M059J (cell line): Measurements from ENCODE around the gene PAFAH2. TPM values are rescaled to one million over a fixed set of nuclear protein-coding genes. Genes with fewer than 3 reads are reported as not detected.
A peak's percentile ranks its signal among the peaks of the same experiment; 100 is the strongest.

ENCODE experiments used
- DNase-seq: peaks from one replicate; pipeline ENCODE4 v3.0.0-alpha.2; 2012; ENCODE audit warnings: low read depth
- total RNA-seq: library from RNA; depleted of rRNA; stranded (reverse); fragments of >200 nt; shearing (Covaris generic); gene quantifications from 2 replicates; pipeline ENCODE4 v1.2.3, GENCODE V29; 2014

PAFAH2 gene
- total RNA-seq, 1 experiment from 2014 or later, result 7.5 TPM

- no peak for DNase-seq
These were observed 33.3 kb upstream of the PAFAH2 start for GRCh38 chr1:26031196-26031595.

GRCh38 chr1:26029864-26030481, 32.1 kb upstream of the PAFAH2 start:
- DNase-seq, result no peak

- no peak for DNase-seq
These were observed 31.4 kb upstream of the PAFAH2 start for GRCh38 chr1:26029054-26029863.

GRCh38 chr1:26028490-26028980, 30.7 kb upstream of the PAFAH2 start:
- no peak for DNase-seq

GRCh38 chr1:26027716-26028489, 30.0 kb upstream of the PAFAH2 start:
- no peak for DNase-seq

- no peak for DNase-seq
These were observed 27.7 kb upstream of the PAFAH2 start for GRCh38 chr1:26025517-26025916.

GRCh38 chr1:26025060-26025459, 27.2 kb upstream of the PAFAH2 start:
- DNase-seq, result no peak

- DNase-seq, result no peak
These were observed 26.0 kb upstream of the PAFAH2 start for GRCh38 chr1:26023826-26024225.

GRCh38 chr1:26023009-26023408, 25.1 kb upstream of the PAFAH2 start:
- DNase-seq, result no peak

GRCh38 chr1:26022404-26022779, 24.5 kb upstream of the PAFAH2 start:
- DNase-seq, result no peak

GRCh38 chr1:26021647-26022403, 24.0 kb upstream of the PAFAH2 start, which contains the start of gene EXTL1:
Gene EXTL1 (plus strand): TSS chr1:26021775. CDS start chr1:26022647, 872 bp downstream.
- peak; percentile 31 for DNase-seq

GRCh38 chr1:26020941-26021646, 23.2 kb upstream of the PAFAH2 start:
- no peak for DNase-seq

- peak; percentile 48 for DNase-seq
These were observed 22.5 kb upstream of the PAFAH2 start for GRCh38 chr1:26020330-26020768.

- peak; percentile 93 for DNase-seq
These were observed 21.9 kb upstream of the PAFAH2 start for GRCh38 chr1:26019641-26020315.

GRCh38 chr1:26017606-26018005, 19.7 kb upstream of the PAFAH2 start:
- DNase-seq, result peak; percentile 72

GRCh38 chr1:26016953-26017545, 19.2 kb upstream of the PAFAH2 start:
- no peak for DNase-seq

- DNase-seq, result peak; percentile 43
These were observed 18.5 kb upstream of the PAFAH2 start for GRCh38 chr1:26016258-26016952.

GRCh38 chr1:26015358-26015757, 17.5 kb upstream of the PAFAH2 start:
- peak; percentile 48 for DNase-seq

- no peak for DNase-seq
These were observed 16.3 kb upstream of the PAFAH2 start for GRCh38 chr1:26014179-26014578.
